Measurements from ENCODE around the gene COPS8.

The COPS8 gene

DNA sequence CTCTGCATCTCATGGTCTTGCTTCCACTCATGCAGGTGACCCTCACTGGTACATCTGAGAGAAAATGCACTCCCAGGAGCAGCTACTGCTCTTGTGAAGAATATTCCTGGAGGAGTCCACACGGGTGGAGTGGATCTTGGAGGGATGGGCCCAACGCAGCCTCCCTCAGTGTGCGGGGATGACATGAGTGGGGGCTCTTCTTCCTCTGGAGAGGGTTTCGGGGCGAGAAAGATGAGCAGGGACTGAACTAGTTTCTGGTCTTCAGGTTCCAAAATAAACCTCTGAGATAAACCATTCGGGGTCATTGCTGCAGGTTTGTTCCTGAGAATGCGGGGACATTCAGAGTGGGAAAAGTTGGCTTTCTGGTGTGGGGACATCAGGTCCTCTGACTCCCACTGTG lies 39.1 kb downstream of the COPS8 start:
- TF ChIP-seq POLR2A (IDR thresholded peaks at IDR 0.05; ENCODE audit: low read depth, low read length), result no peak
- FAIRE-seq, result no peak
- no peak for DNase-seq (ENCODE audit: insufficient read length, low spot score)

- DNase-seq (ENCODE audit: insufficient read length, low spot score), result no peak
Measured at GRCh38 chr2:237125967-237126366, 40.3 kb downstream of the COPS8 start.

DNA sequence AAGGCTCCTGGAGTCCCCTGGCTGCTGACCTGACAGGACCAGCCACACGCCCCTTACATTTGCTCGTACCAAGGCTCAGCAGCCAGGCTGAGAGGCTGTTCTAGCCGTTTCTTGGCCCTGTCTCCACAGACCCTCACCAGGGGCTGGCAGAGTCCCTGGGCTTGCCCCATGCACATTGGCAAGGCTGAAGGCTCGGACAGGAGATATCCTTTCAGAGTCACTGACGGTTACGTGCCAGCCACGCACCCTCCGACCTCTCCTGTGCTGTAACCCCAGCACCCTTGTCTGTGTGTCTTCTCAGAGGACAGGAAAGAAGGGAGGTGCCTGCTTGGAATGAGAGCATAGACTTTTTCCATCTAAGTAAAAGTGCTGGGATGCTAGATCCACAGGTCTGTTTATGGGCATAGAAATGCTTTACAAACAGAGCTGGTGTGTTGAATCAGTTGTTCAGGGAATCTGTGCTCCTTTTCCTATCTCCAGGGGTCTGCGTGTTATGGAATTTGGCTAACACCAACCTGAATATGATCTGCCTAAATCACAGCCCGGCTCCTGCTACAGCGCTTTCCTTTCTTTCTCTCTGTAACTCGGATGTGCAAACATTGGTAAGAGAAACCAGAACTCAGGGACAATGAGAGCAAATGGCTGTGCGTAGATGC lies 41.0 kb downstream of the COPS8 start:
- DNase-seq (ENCODE audit: insufficient read length, low spot score) (no peak), FAIRE-seq (no peak)
- no peak for TF ChIP-seq POLR2A (IDR thresholded peaks at IDR 0.05; ENCODE audit: low read depth, low read length)

More at GRCh38 chr2:237125967-237126366, 40.3 kb downstream of the COPS8 start:
- no peak for FAIRE-seq
- TF ChIP-seq POLR2A (IDR thresholded peaks at IDR 0.05; ENCODE audit: low read depth, low read length), result no peak

DNA sequence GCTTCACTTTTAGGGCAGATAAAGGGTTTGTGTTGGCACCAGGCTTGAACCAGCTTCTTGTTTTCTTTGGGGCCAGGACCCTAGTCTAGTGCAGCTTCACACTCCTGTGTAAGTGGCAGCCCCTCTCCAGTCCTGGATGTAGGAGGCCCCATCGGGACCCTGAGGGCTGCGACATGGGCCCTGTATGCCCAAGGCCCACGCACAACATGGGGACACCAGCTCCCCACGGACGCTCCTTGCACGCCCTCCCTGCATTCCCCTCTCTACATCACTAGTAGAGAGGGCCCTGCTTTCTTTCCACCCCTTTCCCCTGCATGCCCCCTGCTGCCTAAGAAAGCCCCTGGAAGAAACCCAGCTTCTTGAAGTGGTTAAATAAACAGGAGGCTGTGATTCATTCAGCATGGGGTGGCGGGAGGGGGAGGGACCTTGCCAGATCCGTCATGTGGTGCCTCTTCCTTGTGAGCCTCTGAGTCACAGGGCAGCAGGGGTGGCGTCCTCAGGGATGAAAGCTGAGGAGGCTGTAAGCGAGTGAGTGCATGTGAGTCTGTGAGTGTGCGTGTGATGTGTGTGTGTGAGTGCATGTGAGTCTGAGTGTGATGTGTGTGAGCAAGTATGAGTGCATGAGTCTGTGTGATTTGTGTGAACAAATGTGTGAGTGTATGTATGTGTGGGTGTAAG lies 42.5 kb downstream of the COPS8 start:
- FAIRE-seq, result no peak
- TF ChIP-seq POLR2A (IDR thresholded peaks at IDR 0.05; ENCODE audit: low read depth, low read length), result no peak
- DNase-seq (ENCODE audit: insufficient read length, low spot score), result peak; percentile 90

DNA sequence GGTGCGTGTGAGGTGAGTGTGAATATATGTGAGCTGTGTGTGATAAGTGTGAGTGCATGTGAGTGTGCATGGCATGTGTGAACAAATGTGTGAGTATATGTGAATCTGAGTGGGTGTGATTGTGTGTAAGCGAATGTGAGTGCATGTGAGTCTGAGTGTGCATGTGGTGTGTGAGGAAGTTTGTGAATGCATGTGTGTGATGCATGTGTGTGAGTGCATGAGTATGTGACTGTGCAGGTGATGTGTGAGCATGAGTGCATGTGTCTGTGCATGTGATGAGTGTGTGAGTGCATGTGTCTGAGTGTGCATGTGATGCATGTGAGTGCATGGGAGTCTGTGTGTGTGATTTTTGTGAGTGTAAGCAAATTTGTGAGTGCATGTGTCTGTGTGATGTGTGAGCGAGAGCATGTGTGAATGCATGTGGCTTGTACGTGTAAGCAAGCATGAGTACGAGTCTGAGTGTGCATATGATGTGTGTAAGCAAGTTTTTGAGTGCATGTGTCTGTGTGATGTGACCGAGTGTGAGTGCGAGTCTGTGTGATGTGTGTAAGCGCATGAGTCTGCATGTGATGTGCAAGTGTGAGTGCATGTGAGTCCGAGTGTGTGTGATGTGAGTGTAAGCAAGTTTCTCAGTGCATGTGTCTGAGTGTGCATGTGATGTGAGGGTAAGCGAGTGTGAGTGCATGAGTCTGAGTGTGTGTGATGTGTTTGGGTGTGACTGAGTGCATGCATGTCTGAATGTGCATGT lies 43.3 kb downstream of the COPS8 start:
- no peak for DNase-seq (ENCODE audit: insufficient read length, low spot score)
- FAIRE-seq, result no peak
- TF ChIP-seq POLR2A (IDR thresholded peaks at IDR 0.05; ENCODE audit: low read depth, low read length), result no peak

- FAIRE-seq, result no peak
- TF ChIP-seq POLR2A (IDR thresholded peaks at IDR 0.05; ENCODE audit: low read depth, low read length), result no peak
- DNase-seq (ENCODE audit: insufficient read length, low spot score), result no peak
Measured at GRCh38 chr2:237129625-237130263, 44.1 kb downstream of the COPS8 start.

DNA sequence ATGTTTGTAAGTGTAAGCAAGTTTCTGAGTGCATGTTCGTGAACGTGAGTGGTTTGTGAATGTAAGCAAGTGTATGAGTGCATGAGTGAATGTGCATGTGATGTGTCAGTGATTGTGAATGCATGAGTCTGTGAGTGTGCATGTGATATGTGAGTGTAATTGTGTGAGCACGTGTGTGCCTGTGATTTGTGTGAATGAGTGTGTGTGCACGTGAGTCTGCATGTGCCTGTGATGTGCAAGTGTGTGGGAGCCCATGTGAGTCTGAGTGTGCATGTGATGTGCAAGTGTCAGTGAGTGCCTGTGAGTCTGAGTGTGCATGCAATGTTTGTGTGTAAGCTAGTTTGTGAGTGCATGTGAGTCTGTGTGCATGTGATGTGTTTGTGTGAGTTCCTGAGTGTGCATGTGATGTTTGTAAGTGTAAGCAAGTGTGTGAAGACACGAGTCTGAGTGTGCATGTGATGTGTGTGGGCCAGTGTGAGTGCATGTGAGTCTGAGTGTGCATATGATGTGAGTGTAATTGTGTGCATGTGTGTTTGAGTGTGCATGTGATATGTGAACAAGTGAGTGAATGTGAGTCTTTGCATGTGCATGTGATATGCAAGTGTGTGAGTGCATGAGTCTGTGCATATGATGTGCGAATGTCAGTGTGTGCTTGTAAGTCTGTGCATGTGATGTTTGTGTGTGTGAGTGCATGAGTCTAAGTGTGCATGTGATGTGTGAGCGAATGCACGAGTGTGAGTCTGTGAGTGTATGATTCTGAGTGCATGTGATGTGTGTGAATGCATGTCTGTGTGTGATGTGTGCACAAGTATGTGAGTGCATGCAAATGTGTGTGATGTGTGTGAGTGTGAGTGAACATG lies 45.1 kb downstream of the COPS8 start:
- TF ChIP-seq POLR2A (IDR thresholded peaks at IDR 0.05; ENCODE audit: low read depth, low read length), result no peak
- DNase-seq (ENCODE audit: insufficient read length, low spot score), result no peak
- no peak for FAIRE-seq

DNA sequence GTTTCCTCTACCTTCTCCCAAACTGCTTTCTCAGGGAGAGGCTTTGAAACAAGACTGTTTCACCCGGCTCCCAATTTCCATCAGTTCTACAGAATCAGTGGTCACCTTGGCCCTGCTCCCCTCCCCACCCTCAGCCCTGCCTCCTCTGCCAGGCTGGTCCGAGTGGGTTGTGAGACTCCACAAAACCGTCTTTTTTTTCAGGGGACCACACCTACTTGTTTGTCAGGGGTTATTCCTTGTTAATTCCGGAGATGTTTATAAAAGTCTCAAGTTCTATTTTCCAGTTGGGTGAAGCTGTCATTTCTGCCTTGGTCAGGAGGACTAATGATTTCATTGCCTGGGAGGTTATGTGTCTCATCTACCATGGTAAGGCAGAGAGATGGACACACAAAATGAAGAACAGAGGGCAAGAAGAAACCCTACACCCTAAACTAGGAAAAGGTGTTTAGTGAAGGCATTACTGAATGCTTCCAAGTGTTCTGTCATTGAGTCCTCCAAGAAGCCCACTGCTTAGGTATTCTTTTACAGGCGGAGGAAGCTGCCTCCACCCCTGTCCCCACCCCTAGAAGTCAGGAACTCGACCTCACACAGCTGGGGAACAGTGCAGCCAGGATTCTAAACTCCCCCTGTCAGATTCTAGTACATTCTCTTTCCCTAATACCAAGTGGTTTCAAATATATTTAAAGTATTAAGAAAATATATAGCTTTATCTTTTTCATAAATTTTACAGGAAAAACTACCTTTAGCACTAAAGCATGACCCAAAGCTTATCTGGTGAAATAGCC lies 46.3 kb downstream of the COPS8 start:
- FAIRE-seq (no peak), DNase-seq (ENCODE audit: insufficient read length, low spot score) (no peak)
- no peak for TF ChIP-seq POLR2A (IDR thresholded peaks at IDR 0.05; ENCODE audit: low read depth, low read length)

GRCh38 chr2:237132799-237133198 lies 47.1 kb downstream of the COPS8 start:
- no peak for TF ChIP-seq POLR2A (IDR thresholded peaks at IDR 0.05; ENCODE audit: low read depth, low read length)
- DNase-seq (ENCODE audit: insufficient read length, low spot score) (no peak), FAIRE-seq (no peak)

- FAIRE-seq (no peak), DNase-seq (ENCODE audit: insufficient read length, low spot score) (no peak)
- no peak for TF ChIP-seq POLR2A (IDR thresholded peaks at IDR 0.05; ENCODE audit: low read depth, low read length)
Measured at GRCh38 chr2:237134321-237135230, 48.9 kb downstream of the COPS8 start.

GRCh38 chr2:237136824-237137223 lies 51.1 kb downstream of the COPS8 start:
- DNase-seq (ENCODE audit: insufficient read length, low spot score), result no peak
- no peak for FAIRE-seq
- no peak for TF ChIP-seq POLR2A (IDR thresholded peaks at IDR 0.05; ENCODE audit: low read depth, low read length)
